GM21381 (cell line): ENCODE measurements around the gene SFI1.
"Not testable (repeated sequence)": the region's sequence is repeated elsewhere in the genome, so short reads cannot be mapped to it uniquely, and the experiment has no call there.

Experiments
- ATAC-seq: cut with Tn5 transposase; IDR thresholded peaks from one replicate; pipeline ENCODE4 v1.9.1; 2021; ENCODE audit warnings: mild to moderate bottlenecking, moderate library complexity; ENCODE audit not compliant: unreplicated experiment

The SFI1 gene

DNA sequence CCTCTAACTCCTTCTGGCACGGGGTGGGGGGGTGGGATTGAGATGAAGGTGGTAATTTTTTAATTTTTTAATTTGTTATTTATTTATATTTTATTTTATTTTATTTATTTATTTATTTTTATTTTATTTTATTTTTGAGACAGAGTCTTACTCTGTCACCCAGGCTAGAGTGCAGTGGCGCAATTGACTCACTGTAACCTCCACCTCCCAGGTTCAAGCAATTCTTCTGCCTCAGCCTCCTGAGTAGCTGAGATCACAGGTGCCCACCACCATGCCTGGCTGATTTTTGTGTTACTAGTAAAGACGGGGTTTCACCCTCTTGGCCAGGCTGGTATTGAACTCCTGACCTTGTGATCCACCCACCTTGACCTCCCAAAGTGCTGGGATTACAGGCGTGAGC is 43.8 kb downstream of the SFI1 start:
- not testable (repeated sequence) for ATAC-seq

DNA sequence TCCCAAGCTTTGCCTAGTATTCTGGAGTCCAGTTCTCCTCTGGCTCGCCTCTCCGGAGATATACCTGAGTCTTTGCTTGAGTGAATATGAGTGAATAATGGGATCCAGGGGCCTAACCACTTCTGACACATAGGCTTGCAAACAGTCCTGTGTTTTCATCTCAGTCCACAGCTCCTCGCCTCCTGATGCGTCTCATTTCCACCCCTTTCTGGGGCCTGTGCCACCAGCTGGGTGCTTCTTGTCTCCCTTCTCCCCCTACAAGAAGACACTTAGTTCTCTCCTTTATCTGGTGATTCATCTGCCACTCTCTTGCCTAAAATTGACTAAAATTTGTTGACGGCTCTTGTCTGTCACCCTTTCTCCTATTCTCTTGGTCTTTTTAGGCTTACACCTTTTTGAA is 44.6 kb downstream of the SFI1 start:
- no peak for ATAC-seq

DNA sequence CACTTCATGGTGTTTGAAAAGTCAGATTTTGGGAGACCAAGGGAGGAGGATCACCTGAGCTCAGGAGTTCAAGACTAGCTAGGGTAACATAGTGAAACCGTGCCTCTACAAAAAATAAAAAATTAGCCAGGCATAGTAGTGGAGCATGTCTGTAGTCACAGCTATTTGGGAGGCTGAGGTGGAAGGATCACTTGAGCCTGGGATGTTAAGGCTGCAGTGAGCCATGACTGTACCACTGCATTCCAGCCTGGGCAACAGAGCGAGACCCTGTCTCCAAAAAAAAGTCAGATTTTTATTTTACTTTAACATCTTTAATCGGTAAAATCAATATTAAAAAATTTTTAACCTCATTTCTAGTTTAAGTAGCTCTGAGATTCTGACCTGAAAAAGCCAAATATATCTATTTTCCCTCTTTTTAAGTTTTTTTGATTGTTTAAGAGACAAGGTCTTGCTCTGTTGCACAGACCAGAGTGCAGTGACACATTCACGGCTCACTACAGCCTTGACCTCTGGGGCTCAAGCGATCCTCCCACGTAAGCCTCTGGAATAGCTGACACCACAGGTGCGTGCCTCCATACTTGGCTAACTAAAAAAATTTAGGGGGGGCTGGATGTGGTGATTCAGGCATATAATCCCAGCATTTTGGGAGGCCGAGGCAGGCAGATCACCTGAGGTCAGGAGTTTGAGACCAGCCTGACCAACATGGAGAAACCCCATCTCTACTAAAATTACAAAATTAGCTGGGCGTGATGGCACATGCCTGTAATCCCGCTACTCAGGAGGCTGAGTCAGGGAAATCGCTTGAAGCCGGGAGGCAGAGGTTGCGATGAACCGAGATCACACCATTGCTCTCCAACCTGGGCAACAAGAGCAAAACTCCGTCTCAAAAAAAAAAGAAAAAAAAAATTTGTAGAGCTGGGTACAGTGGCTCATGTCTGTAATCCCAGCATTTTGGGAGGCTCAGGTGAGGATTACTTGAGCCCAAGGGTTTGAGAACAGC is 48.4 kb downstream of the SFI1 start:
- no peak for ATAC-seq

DNA sequence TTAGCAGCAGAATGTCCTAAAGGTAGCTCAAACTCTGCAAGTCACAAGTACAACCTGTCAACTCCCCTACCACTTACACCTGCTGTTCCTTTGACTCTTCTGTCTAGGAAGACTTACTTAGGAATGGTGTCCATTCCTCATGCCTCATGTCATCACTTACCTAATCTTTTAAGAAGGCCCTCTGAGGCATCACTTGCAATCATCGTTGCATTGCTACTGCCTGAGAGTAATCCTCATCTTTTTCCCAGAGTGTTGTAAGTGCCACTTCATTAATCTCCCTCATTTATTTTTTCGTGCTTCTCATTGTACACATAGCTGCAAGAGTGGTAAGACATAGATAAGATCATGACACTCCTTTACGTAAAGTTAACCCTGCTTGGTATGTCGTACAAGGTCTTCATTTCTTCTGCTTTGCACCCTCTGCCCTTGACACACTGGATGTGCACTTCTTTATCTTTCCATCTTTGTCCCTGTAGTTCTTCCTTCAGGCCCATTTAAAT is 54.6 kb downstream of the SFI1 start:
- ATAC-seq: no peak

DNA sequence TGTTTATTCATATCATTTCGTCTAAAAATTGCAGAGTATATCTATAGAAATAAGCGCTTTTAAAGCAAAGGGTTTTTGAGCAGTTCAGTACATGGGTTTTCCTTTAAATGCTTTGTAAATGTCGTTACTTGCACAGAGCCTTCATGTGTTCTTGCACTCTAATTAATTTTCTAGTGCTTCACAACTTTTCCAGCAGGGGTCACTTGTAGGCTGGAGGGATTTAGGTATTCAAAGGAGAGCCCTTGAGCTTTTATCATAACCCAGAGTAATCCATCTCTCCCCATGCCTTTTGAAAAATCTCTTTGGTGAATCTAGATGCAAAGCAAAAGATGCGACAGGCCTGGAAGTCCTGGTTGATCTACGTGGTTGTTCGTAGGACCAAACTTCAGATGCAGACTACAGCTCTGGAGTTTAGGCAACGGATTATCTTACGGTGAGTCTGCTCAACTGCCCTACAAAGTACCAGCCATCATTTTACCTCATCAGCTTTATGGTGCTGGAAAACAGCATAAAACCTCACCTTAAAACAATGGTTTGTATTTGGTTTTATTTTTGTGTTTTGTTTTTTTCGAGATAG is 60.4 kb downstream of the SFI1 start:
- no peak for ATAC-seq

GRCh38 chr22:31558546-31558945 is 62.2 kb downstream of the SFI1 start:
- ATAC-seq: not testable (repeated sequence)

DNA sequence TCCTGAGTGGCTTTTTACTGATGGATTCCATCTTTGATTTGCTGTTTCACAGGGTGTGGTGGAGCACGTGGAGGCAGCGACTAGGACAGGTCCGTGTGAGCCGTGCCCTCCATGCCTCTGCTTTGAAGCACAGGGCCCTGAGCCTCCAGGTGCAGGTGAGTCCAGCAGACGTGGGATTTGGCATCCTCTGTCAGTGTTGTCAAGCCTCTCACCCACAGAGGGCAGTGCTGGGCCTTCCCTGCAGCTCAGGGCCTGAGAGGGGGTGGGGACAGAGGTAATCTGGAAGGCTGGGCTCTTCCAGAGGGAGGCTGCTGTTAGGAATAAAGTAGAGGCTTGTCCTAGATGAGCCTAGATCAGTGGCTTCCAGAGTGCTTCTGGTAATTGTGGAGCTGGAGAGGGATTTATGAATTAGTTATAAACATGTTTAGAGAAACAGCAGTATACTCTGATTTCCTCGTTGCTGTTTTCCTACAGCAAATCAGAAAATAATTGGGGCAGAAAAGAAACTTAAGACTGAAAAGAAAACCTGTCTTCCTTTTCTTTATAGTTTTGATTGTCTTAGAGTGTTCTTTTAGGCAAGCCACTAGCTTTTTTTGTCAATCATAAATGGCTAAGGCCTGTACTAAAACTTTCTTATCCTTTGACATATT is 65.0 kb downstream of the SFI1 start:
- ATAC-seq: no peak

DNA sequence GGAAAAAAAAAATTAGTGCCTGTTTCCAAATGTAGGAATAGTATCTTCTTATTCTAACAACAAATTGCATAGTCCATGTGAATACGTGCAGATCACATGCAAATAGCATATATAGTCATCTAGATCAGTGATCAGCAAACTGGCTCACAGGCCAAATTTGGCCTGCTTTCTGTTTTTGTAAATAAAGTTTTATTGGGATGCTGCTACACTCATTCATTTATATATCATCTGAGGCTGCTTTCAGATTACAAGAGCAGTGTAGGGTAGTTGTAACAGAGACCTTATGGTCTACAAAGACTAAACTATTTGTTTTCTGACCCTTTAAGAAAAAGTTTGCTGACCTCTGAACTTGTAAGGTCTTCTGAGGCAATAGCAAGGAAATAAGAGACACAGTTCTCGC is 65.6 kb downstream of the SFI1 start:
- ATAC-seq: no peak

GRCh38 chr22:31566484-31566883 is 70.1 kb downstream of the SFI1 start:
- no peak for ATAC-seq

- no peak for ATAC-seq
These were observed 70.9 kb downstream of the SFI1 start for GRCh38 chr22:31567196-31567595.

GRCh38 chr22:31567702-31568101 is 71.4 kb downstream of the SFI1 start:
- ATAC-seq: no peak

- no peak for ATAC-seq
These were observed 72.8 kb downstream of the SFI1 start for GRCh38 chr22:31569126-31569525.

DNA sequence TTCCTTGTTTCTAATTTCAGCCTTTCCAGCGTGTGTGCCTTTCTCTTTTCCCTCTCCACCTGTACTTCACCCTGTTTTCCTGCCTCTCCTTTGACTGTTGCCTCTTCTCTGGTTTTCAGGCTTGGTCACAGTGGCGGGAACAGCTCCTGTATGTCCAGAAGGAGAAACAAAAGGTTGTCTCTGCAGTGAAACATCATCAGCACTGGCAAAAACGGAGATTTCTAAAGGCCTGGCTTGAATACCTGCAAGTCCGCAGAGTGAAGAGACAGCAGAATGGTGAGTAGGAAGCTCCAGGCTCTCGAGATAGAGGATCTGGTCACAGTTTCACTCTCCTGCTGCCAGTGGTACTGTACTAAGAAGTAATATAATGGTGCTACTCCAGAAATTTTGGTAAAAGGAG is 76.6 kb downstream of the SFI1 start:
- no peak for ATAC-seq

DNA sequence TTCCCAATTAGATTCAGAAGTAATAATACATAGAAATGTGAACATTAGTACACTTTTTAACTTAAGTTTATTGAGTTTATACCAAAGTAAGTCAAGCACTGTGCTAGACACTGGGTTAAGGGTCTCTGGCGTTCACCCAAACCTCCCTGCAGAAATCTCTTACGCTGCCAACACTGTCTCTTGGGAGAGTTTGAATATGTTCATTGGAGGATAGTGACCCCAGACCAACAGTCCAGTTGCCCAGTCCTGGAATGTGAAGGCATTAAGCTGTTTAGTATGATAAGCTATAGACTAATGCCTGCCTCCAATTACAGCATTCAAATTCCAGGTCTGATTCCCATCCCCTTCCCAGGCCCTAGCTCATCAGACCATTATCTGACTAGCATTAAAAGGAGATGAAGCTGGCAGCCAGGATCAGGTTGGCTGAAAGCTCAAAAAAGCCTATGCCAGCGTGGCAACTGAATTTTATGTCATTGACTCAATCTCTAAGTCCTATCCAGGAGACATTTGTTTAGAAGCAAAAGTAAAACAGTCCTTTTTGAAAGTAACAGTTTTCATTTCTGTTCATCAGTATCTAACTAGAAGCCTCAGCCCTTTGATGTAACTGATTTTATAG is 77.8 kb downstream of the SFI1 start:
- ATAC-seq: no peak

DNA sequence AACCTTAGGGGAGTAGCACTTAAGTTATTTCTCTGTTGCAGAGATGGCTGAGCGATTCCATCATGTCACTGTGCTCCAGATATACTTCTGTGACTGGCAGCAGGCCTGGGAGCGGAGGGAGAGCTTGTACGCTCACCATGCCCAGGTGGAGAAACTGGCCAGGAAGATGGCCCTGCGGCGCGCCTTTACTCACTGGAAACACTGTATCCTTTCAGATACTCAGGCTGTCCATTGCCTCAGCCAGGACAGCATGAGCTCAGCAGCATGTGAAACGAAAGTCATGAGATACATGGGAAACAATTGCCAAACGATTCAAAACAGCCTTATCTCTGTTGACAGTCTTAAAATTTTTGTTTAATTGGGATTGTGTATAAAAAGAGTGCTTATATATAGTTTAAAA is 78.9 kb downstream of the SFI1 start:
- no peak for ATAC-seq

DNA sequence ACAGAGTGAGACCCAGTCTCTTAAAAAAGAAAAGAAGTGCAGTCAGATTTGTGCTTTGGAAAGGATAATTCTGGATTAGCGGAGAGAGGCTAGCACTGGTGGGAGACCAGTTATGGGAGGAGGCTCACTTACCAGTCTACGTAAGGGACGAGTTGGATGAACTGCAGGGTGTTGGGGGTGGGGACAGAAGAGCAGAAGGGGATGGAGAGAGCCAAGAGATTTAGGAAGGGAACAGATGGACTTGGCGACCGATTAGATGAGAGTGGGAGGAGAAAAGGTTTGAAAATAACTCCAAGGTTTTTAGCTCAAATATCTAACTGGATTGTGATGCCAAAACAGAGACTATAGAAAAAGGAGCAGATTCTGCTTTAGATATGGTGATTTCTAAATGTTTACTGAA is 81.4 kb downstream of the SFI1 start:
- ATAC-seq: no peak

DNA sequence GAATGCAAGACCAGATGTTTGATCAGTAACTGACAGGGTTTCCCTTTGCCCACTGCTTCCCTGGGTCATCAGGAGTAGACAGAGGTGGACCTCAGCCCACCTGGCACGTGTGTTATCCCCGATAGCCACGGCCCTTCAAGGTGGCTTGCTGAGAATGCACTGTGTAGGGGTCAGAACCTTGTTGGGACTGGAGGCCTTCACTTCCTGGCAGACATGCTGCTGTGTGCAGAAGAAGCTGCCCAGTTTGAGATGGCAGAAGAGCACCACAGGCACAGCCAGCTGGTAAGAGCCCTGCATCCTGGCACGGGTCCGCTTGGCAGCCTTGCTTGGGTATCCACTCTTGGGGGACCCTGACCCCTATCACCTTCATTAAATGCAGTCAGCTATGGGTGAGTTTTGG is 81.8 kb downstream of the SFI1 start:
- ATAC-seq: no peak

DNA sequence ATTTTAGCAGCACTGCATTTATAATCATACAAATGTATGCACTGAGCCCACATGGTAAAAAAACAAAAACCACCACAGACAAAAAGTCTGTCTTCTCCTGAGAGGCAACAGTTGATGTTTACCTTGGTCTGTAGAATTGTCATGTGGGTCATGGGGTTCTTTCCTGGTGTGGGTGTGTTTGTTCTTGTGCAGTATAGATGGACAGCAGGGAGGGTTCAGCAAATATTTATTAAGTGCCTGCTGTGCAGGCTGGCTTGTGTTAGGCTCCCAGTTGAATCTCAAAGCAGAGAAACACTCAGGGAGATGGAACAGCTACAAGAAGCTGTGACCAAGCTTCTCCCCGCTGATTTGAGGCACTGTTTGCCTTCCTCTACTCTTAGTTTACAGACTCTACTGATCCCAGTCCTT is 83.5 kb downstream of the SFI1 start:
- no peak for ATAC-seq

DNA sequence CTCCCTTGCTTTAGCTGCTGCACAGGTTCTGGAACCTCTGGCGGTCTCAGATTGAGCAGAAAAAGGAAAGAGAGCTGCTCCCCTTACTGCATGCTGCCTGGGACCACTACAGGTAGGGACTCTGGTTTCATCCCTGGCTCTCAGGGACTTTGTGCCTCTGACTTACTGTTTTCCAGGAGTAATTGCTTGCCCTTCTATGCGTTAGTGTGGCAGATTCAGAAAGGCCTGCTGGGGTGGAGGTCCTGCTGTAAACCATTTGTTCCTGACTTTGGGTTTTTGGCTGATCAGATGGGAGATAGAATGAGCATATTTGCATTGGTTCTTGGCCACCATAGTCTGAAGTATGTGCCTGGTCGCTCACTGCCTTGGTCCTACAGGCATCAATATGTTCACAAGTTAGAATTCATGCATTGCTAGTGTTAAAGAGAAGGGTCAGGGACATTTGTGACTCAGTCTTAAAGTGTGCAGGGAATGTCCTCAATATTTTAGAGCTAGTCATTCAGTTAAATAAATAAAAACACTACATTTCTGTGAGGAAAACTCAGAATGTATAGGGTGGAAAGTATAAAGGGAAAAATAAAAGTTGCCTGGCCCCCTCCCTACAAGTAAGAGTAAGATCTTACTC is 87.6 kb downstream of the SFI1 start:
- ATAC-seq: no peak

DNA sequence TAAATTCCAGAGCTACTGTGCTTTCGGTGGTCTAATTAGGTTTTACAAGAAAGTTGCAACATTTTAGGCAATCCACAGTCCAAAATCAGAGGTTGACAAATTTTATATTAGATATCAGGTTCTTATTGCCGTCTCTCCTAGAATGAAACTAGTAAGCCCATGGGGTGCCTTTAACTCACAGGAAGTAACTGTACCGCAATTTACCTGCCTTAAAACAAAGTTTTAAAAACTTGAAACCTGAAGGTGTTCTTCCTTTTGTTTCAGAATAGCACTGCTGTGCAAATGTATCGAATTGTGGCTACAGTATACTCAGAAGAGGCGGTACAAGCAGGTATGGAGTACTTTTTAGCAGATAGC is 88.4 kb downstream of the SFI1 start:
- no peak for ATAC-seq
